Body of pancreas (tissue), 4 donors: Measurements from ENCODE around the gene SMTNL2. TPM values are rescaled to one million over a fixed set of nuclear protein-coding genes. Genes with fewer than 3 reads are reported as not detected.
"Not testable (repeated sequence)": the region's sequence is repeated elsewhere in the genome, so short reads cannot be mapped to it uniquely, and the experiment has no call there.

ENCODE experiments used
- ATAC-seq: fragments of 150-250 bp; one replicate; pipeline ENCODE4 v1.9.1; 2016
- DNase-seq, 4 donors: peaks; one replicate each; pipeline ENCODE4 v3.0.0-alpha.2; 2019
- H3K27ac ChIP-seq, 4 donors: fragments of 200-600 bp; sonication (generic); 1 replicate in 3 of 4; 2 replicates in 1 of 4; pipeline versions ENCODE4 v1.5.1 to v1.6.1; 2016 to 2019; ENCODE audit warnings: mild to moderate bottlenecking in 1 of 4, mixed read lengths in 1 of 4, moderate library complexity in 1 of 4
- H3K27me3 ChIP-seq, 2 donors: fragments of 200-600 bp; sonication (generic); one replicate each; pipeline ENCODE4 v1.6.0; 2016; ENCODE audit warnings: mild to moderate bottlenecking in 1 of 2
- H3K36me3 ChIP-seq, 2 donors: fragments of 200-600 bp; sonication (generic); replicated peaks in 1 of 2; 2 replicates each; pipeline ENCODE4 v1.5.1; 2016; ENCODE audit warnings: low read depth in 2 of 2; ENCODE audit not compliant: insufficient read depth in 1 of 2
- H3K4me1 ChIP-seq: fragments of 200-600 bp; sonication (generic); one replicate; pipeline ENCODE4 v1.6.0; 2016
- H3K4me3 ChIP-seq, 2 donors: fragments of 200-600 bp; sonication (generic); 1 replicate in 1 of 2; 2 replicates in 1 of 2; pipeline ENCODE4 v1.5.1; 2016 to 2019
- H3K9me3 ChIP-seq, 3 donors: fragments of 200-600 bp; sonication (generic); 1 replicate in 2 of 3; 2 replicates in 1 of 3; pipeline ENCODE4 v1.5.1; 2016
- CTCF ChIP-seq, 7 experiments: fragments of 450-650 bp in 4 of 7; fragments of 200-600 bp in 3 of 7; sonication (generic) in 3 of 7; IDR thresholded peaks; one replicate each; pipeline ENCODE4 v1.5.1; 2016 to 2019; ENCODE audit warnings: antibody characterized with exemption in 7 of 7
- POLR2A ChIP-seq, 3 donors: fragments of 450-650 bp; IDR thresholded peaks; one replicate each; pipeline ENCODE4 v1.6.1; 2016; ENCODE audit warnings: antibody characterized with exemption in 3 of 3, mild to moderate bottlenecking in 2 of 3
- WGBS, 2 donors: methylation state at CpG; one replicate each; pipeline ENCODE4 v1.1.5; 2017; 5-methylcytosine and 5-hydroxymethylcytosine counted together
- intact Hi-C: fragments of 100-400 bp; cut with DNase I; formaldehyde crosslinking; loops from one replicate; pipeline ENCODE4 v1.15.1; 2023
- total RNA-seq, 2 donors: library from RNA; depleted of rRNA; stranded (reverse); fragments of >200 nt; gene quantifications; one replicate each; pipeline ENCODE4 v1.1.0, GENCODE V29; 2016

SMTNL2 gene
- total RNA-seq, 2 donors from 2014 or later, result 0.33 to 0.78 TPM

- no peak overlapping the region for H3K27ac ChIP-seq
- TF ChIP-seq CTCF (IDR thresholded peaks at IDR 0.05) (no peak), POLR2A (IDR thresholded peaks at IDR 0.05) (no peak)
- no peaks in the 10 kb centered on the region for H3K9me3 ChIP-seq
- H3K4me1 ChIP-seq, result no peaks in the 10 kb centered on the region
- intact Hi-C loops, result no loop called here
- WGBS, 2 donors, result 80 to 86% methylated on average over 4 of the region's 4 CpGs
- ATAC-seq, result no peak
- DNase-seq, result no peak
- H3K4me3 ChIP-seq, result no peak overlapping the region
- no peaks in the 10 kb centered on the region for H3K36me3 ChIP-seq
- peaks cover 0 to 3% of the 10 kb centered on the region in 2 donors for H3K27me3 ChIP-seq
Observed at GRCh38 chr17:4601326-4601725, 17.0 kb downstream of the SMTNL2 start.

GRCh38 chr17:4602041-4602440, 17.7 kb downstream of the SMTNL2 start:
- Histone ChIP-seq H3K4me3 (no peak overlapping the region), H3K4me1 (peaks cover under 1% of the 10 kb centered on the region), H3K36me3 (no peaks in the 10 kb centered on the region), H3K9me3 (no peaks in the 10 kb centered on the region), H3K27ac (no peak overlapping the region), H3K27me3 (peaks cover 0 to 3% of the 10 kb centered on the region in 2 donors)
- TF ChIP-seq POLR2A (IDR thresholded peaks at IDR 0.05) (no peak), CTCF (IDR thresholded peaks at IDR 0.05) (no peak)
- DNase-seq (no peak), ATAC-seq (no peak)
- intact Hi-C loops, result no loop called here
- 68 to 73% methylated on average over 5 of the region's 5 CpGs for WGBS, 2 donors

GRCh38 chr17:4604111-4604644, 19.8 kb downstream of the SMTNL2 start:
- H3K4me3 ChIP-seq, result no peak overlapping the region
- no peaks in the 10 kb centered on the region for H3K36me3 ChIP-seq
- WGBS, 2 donors, result 78 to 87% methylated on average over 13 to 17 of the region's 18 CpGs
- TF ChIP-seq POLR2A (IDR thresholded peaks at IDR 0.05) (no peak), CTCF (IDR thresholded peaks at IDR 0.05) (no peak)
- ATAC-seq (no peak), DNase-seq (peak in 2 of 4 donors; percentile 34 to 42)
- H3K9me3 ChIP-seq, result no peaks in the 10 kb centered on the region
- intact Hi-C loops, result no loop called here
- H3K27me3 ChIP-seq, result no peaks in the 10 kb centered on the region
- peaks cover 12% of the 10 kb centered on the region for H3K4me1 ChIP-seq
- H3K27ac ChIP-seq, result no peak overlapping the region

- H3K9me3 ChIP-seq, intact Hi-C loops, H3K4me3 ChIP-seq, H3K27me3 ChIP-seq, ATAC-seq, H3K36me3 ChIP-seq, H3K27ac ChIP-seq, DNase-seq: not testable (repeated sequence)
- WGBS, 2 donors, result 83 to 87% methylated on average over 10 to 11 of the region's 11 CpGs
- peaks cover 12% of the 10 kb centered on the region for H3K4me1 ChIP-seq
Observed at GRCh38 chr17:4604736-4605135, 20.4 kb downstream of the SMTNL2 start.

- WGBS, 2 donors, result 65 to 67% methylated on average over 4 to 12 of the region's 12 CpGs
- H3K27ac ChIP-seq, result no peak overlapping the region
- H3K4me1 ChIP-seq, result peaks cover 12% of the 10 kb centered on the region
- H3K27me3 ChIP-seq, result no peaks in the 10 kb centered on the region
- ATAC-seq, result peak; percentile 23
- DNase-seq, result peak in 1 of 4 donors; percentile 25
- H3K4me3 ChIP-seq, result no peak overlapping the region
- TF ChIP-seq CTCF (IDR thresholded peaks at IDR 0.05) (no peak), POLR2A (IDR thresholded peaks at IDR 0.05) (no peak)
- H3K9me3 ChIP-seq, result no peaks in the 10 kb centered on the region
- no peaks in the 10 kb centered on the region for H3K36me3 ChIP-seq
- intact Hi-C loops, result no loop called here
Observed at GRCh38 chr17:4605826-4606225, 21.5 kb downstream of the SMTNL2 start.
